ENCODE results near the gene FOXP3.

DNA sequence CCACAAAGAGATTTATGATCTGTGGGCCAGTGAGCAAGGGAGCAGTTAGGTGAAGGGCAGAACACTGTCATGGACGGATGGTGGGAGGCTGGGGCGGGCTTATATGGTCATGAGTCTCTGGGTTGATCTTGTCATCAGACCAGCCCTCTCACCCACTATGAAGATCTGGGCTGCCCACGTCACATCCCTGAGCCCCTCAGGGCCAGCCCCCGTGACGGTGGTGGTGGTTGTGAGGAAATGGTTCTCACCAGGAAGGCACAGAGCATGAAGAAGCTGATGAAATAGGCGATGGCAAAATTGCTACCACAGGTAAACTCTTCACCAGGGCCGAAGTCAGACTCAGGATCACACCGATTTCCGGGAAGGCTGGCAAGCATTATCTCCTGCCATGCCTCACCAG, 53.4 kb downstream of the FOXP3 start:
- TF ChIP-seq, protein P1, sequence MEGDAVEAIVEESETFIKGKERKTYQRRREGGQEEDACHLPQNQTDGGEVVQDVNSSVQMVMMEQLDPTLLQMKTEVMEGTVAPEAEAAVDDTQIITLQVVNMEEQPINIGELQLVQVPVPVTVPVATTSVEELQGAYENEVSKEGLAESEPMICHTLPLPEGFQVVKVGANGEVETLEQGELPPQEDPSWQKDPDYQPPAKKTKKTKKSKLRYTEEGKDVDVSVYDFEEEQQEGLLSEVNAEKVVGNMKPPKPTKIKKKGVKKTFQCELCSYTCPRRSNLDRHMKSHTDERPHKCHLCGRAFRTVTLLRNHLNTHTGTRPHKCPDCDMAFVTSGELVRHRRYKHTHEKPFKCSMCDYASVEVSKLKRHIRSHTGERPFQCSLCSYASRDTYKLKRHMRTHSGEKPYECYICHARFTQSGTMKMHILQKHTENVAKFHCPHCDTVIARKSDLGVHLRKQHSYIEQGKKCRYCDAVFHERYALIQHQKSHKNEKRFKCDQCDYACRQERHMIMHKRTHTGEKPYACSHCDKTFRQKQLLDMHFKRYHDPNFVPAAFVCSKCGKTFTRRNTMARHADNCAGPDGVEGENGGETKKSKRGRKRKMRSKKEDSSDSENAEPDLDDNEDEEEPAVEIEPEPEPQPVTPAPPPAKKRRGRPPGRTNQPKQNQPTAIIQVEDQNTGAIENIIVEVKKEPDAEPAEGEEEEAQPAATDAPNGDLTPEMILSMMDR (conservative IDR thresholded peaks at IDR 0.05; ENCODE audit: low read depth, low read length) = no peak
- TF ChIP-seq EZH2 (IDR thresholded peaks at IDR 0.05; ENCODE audit: borderline replicate concordance, low read depth, low read length, poor library complexity, severe bottlenecking) = no peak

All from A673 (cell line).